Measurements from ENCODE around the gene LDLRAD1.

The LDLRAD1 gene

DNA sequence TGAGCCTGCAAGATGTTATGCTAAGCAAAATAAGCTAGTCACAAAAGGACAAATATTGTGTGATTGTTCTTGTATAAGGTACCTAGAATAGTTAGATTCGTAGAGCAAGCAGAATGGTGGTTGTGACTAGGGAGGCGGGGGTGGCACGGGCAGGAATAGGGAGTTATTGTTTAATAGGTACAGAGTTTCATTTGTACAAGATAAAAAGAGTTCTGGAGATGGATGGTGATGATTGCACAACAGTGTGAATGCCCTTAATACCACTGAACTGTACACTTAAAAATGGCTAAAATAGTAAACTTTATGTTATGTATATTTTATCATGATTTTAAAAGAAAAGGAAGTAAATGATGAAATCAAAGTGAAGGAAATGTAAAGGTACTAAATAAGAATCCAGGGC is 51.2 kb downstream of the LDLRAD1 start:
- TF ChIP-seq, protein P1, sequence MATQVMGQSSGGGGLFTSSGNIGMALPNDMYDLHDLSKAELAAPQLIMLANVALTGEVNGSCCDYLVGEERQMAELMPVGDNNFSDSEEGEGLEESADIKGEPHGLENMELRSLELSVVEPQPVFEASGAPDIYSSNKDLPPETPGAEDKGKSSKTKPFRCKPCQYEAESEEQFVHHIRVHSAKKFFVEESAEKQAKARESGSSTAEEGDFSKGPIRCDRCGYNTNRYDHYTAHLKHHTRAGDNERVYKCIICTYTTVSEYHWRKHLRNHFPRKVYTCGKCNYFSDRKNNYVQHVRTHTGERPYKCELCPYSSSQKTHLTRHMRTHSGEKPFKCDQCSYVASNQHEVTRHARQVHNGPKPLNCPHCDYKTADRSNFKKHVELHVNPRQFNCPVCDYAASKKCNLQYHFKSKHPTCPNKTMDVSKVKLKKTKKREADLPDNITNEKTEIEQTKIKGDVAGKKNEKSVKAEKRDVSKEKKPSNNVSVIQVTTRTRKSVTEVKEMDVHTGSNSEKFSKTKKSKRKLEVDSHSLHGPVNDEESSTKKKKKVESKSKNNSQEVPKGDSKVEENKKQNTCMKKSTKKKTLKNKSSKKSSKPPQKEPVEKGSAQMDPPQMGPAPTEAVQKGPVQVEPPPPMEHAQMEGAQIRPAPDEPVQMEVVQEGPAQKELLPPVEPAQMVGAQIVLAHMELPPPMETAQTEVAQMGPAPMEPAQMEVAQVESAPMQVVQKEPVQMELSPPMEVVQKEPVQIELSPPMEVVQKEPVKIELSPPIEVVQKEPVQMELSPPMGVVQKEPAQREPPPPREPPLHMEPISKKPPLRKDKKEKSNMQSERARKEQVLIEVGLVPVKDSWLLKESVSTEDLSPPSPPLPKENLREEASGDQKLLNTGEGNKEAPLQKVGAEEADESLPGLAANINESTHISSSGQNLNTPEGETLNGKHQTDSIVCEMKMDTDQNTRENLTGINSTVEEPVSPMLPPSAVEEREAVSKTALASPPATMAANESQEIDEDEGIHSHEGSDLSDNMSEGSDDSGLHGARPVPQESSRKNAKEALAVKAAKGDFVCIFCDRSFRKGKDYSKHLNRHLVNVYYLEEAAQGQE (IDR thresholded peaks at IDR 0.05; ENCODE audit: insufficient read depth in 1 of 2, low read depth in 2 of 2, low read length in 2 of 2): no peak
- TF ChIP-seq SIN3A (IDR thresholded peaks at IDR 0.05; ENCODE audit: borderline replicate concordance, insufficient read depth, low read length) (no peak), FOXP2 (optimal IDR thresholded peaks at IDR 0.05; ENCODE audit: borderline replicate concordance, extremely low read depth, extremely low read length, insufficient read depth) (no peak), POLR2AphosphoS5 (IDR thresholded peaks at IDR 0.05; ENCODE audit: low read depth, low read length) (no peak), TAF1 (IDR thresholded peaks at IDR 0.05; ENCODE audit: borderline replicate concordance, insufficient read depth, low read length) (no peak)

DNA sequence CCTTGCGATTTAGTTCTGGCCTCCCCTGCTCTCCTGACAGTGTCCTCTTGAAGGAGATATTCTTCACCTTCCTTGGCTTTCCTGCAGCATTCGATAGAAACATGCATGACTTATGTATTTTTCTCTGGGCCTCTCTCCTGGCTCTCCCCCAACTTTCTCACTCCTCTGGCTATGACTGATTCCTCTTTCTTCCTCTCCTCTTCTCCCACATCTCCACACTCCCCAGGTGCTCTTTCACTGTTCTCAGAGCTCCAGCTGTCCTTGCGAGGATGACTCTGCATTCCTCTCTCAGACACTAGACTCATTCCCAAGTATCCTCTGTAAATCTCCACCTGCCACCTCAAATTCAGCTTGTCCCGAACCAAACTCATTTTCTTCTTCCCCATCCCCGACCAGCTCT is 53.9 kb downstream of the LDLRAD1 start:
- TF ChIP-seq TAF1 (IDR thresholded peaks at IDR 0.05; ENCODE audit: borderline replicate concordance, insufficient read depth, low read length) (no peak), SIN3A (IDR thresholded peaks at IDR 0.05; ENCODE audit: borderline replicate concordance, insufficient read depth, low read length) (no peak), FOXP2 (optimal IDR thresholded peaks at IDR 0.05; ENCODE audit: borderline replicate concordance, extremely low read depth, extremely low read length, insufficient read depth) (no peak), POLR2AphosphoS5 (IDR thresholded peaks at IDR 0.05; ENCODE audit: low read depth, low read length) (no peak)
- TF ChIP-seq, protein P1 (IDR thresholded peaks at IDR 0.05; ENCODE audit: insufficient read depth in 1 of 2, low read depth in 2 of 2, low read length in 2 of 2): no peak

DNA sequence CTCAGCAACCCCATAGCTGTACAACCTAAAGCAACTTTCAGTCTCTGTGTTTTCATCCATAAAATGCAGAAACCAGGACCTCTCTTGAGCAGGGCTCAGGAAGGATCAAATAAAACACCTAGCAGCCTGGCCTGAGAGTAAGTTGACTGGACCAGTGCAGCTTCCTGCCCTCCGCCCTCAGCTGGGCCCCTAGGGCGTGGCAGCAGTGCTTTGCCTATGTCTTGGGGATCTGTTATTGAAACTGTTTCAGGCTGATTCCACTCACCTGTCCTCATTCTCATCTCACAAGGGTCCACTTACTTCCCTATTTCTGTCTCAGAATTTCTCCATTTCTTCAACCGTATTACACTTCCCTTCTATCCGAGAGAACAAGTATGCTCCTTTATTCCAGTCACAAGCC is 54.5 kb downstream of the LDLRAD1 start:
- TF ChIP-seq FOXP2 (optimal IDR thresholded peaks at IDR 0.05; ENCODE audit: borderline replicate concordance, extremely low read depth, extremely low read length, insufficient read depth) (no peak), SIN3A (IDR thresholded peaks at IDR 0.05; ENCODE audit: borderline replicate concordance, insufficient read depth, low read length) (no peak), TAF1 (IDR thresholded peaks at IDR 0.05; ENCODE audit: borderline replicate concordance, insufficient read depth, low read length) (no peak), POLR2AphosphoS5 (IDR thresholded peaks at IDR 0.05; ENCODE audit: low read depth, low read length) (no peak)
- TF ChIP-seq, protein P1 (IDR thresholded peaks at IDR 0.05; ENCODE audit: insufficient read depth in 1 of 2, low read depth in 2 of 2, low read length in 2 of 2): no peak

DNA sequence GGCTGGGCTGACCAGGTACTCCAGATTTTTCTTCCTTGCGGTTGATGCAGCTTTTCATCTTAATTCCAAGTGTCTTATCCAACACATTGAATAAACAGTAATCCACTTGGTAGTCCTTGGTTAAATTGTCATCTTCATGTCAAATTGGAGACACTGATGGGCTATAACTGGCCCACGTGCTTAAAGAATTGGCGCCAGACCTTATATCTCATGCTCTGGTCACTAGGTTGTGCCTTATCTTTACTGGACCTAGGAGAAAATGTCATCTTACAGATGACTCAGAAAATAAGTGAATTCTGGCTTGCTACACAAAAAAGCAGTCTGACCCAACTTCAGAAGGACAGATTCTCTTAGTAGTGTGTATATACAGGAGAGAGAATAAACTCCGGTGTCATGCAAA is 55.6 kb downstream of the LDLRAD1 start:
- no peak for TF ChIP-seq TAF1 (IDR thresholded peaks at IDR 0.05; ENCODE audit: borderline replicate concordance, insufficient read depth, low read length)
- TF ChIP-seq SIN3A (IDR thresholded peaks at IDR 0.05; ENCODE audit: borderline replicate concordance, insufficient read depth, low read length): no peak

DNA sequence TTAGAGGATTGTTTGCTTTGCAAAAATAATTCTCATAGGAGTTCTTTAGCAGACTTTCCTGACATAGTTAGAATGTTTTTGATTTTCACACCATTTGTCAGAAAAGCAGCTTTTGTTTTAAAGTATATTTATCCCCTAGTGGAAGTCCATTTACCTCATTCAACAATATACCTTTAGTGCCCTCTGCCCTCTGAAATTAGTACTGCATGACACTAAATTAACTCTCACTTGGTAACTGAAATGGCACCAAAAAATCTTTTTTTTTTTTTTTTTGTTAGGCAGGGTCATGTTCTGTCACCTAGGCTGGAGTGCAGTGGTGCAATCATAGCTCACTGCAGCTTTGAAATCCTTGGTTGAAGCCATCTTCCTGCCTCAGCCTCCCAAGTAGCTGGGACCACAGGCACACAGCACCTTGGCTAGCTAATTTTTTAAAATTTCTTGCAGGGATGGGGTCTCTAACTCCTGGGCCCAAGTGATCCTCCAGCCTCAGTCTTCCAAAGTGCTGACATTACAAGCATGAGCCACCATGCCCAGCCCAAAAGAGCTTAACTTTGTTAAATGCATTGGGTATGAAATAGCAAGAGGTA is 58.2 kb downstream of the LDLRAD1 start:
- TF ChIP-seq FOXP2 (optimal IDR thresholded peaks at IDR 0.05; ENCODE audit: borderline replicate concordance, extremely low read depth, extremely low read length, insufficient read depth) (no peak), POLR2AphosphoS5 (IDR thresholded peaks at IDR 0.05; ENCODE audit: low read depth, low read length) (no peak), TAF1 (IDR thresholded peaks at IDR 0.05; ENCODE audit: borderline replicate concordance, insufficient read depth, low read length) (no peak), SIN3A (IDR thresholded peaks at IDR 0.05; ENCODE audit: borderline replicate concordance, insufficient read depth, low read length) (no peak)
- TF ChIP-seq, protein P1 (IDR thresholded peaks at IDR 0.05; ENCODE audit: insufficient read depth in 1 of 2, low read depth in 2 of 2, low read length in 2 of 2): no peak
